ENCODE data around the gene CWC27. TPM values are rescaled to one million over a fixed set of nuclear protein-coding genes. Genes with fewer than 3 reads are reported as not detected.
A peak's percentile ranks its signal among the peaks of the same experiment; 100 is the strongest.

The CWC27 gene
- total and polyA plus RNA-seq, 9 of the 15 experiments (the other 6 are each of a cell fraction or from before 2014, with no cell fraction given), result 19.7 to 49.3 (median 38.3) TPM

- TF ChIP-seq, protein P1, sequence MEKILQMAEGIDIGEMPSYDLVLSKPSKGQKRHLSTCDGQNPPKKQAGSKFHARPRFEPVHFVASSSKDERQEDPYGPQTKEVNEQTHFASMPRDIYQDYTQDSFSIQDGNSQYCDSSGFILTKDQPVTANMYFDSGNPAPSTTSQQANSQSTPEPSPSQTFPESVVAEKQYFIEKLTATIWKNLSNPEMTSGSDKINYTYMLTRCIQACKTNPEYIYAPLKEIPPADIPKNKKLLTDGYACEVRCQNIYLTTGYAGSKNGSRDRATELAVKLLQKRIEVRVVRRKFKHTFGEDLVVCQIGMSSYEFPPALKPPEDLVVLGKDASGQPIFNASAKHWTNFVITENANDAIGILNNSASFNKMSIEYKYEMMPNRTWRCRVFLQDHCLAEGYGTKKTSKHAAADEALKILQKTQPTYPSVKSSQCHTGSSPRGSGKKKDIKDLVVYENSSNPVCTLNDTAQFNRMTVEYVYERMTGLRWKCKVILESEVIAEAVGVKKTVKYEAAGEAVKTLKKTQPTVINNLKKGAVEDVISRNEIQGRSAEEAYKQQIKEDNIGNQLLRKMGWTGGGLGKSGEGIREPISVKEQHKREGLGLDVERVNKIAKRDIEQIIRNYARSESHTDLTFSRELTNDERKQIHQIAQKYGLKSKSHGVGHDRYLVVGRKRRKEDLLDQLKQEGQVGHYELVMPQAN (IDR thresholded peaks at IDR 0.05; ENCODE audit: borderline replicate concordance), result no peak
- TF ChIP-seq E2F3 (CRISPR knock-in tag; IDR thresholded peaks at IDR 0.05) (peak; percentile 81), VEZF1 (CRISPR knock-in tag; IDR thresholded peaks at IDR 0.05) (peak; percentile 89), USF1 (CRISPR knock-in tag; IDR thresholded peaks at IDR 0.05) (no peak), SP2 (IDR thresholded peaks at IDR 0.05; ENCODE audit: extremely low read depth, low read depth, low read length, poor library complexity, severe bottlenecking) (no peak), EP400 (IDR thresholded peaks at IDR 0.05) (peak; percentile 90), DACH1 (IDR thresholded peaks at IDR 0.05; ENCODE audit: partially characterized antibody) (peak; percentile 24), ZNF197 (CRISPR knock-in tag; IDR thresholded peaks at IDR 0.05; ENCODE audit: low read depth) (peak; percentile 50; the same call in 1 of the 2 replicates), ELF2 (CRISPR knock-in tag; IDR thresholded peaks at IDR 0.05) (no peak), MAZ (CRISPR knock-in tag; conservative IDR thresholded peaks at IDR 0.05 in 1 of 2, IDR thresholded peaks at IDR 0.05 in 1 of 2) (peak; percentile 84 to 87), PATZ1 (CRISPR knock-in tag; IDR thresholded peaks at IDR 0.05; ENCODE audit: borderline replicate concordance) (no peak), ATF7 (IDR thresholded peaks at IDR 0.05) (peak; percentile 100)
- TF ChIP-seq, protein P2, sequence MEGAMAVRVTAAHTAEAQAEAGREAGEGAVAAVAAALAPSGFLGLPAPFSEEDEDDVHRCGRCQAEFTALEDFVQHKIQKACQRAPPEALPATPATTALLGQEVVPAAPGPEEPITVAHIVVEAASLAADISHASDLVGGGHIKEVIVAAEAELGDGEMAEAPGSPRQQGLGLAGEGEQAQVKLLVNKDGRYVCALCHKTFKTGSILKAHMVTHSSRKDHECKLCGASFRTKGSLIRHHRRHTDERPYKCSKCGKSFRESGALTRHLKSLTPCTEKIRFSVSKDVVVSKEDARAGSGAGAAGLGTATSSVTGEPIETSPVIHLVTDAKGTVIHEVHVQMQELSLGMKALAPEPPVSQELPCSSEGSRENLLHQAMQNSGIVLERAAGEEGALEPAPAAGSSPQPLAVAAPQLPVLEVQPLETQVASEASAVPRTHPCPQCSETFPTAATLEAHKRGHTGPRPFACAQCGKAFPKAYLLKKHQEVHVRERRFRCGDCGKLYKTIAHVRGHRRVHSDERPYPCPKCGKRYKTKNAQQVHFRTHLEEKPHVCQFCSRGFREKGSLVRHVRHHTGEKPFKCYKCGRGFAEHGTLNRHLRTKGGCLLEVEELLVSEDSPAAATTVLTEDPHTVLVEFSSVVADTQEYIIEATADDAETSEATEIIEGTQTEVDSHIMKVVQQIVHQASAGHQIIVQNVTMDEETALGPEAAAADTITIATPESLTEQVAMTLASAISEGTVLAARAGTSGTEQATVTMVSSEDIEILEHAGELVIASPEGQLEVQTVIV (CRISPR knock-in tag; IDR thresholded peaks at IDR 0.05; ENCODE audit: borderline replicate concordance), result no peak
Observed at GRCh38 chr5:65035211-65036206, 266.8 kb downstream of the CWC27 start (continued).

All from K562 (cell line).